ENCODE results near the gene COQ5.

DNA sequence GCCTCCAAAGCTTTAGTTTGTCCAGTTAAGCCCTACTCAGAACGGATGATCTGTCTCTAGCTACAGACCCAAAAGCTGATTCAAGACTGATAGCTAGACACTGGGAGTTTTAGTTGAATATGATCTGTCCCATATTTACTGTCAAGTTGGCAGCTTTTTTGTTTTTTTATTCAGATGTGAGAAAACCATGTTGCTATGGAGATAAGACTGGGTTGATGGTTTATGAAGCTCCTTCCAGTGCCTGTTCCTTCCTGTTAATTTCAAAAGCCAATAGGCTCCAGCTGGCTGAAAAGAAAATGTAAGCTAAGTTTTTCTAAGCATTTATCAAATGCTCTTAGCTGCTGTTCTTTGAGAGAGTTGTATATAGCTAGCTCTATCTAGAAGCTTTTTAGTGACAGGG is 28.4 kb downstream of the COQ5 start:
- no peak for TF ChIP-seq TAF1 (IDR thresholded peaks at IDR 0.05; ENCODE audit: borderline replicate concordance, insufficient read depth, low read length)
- TF ChIP-seq, protein P1, sequence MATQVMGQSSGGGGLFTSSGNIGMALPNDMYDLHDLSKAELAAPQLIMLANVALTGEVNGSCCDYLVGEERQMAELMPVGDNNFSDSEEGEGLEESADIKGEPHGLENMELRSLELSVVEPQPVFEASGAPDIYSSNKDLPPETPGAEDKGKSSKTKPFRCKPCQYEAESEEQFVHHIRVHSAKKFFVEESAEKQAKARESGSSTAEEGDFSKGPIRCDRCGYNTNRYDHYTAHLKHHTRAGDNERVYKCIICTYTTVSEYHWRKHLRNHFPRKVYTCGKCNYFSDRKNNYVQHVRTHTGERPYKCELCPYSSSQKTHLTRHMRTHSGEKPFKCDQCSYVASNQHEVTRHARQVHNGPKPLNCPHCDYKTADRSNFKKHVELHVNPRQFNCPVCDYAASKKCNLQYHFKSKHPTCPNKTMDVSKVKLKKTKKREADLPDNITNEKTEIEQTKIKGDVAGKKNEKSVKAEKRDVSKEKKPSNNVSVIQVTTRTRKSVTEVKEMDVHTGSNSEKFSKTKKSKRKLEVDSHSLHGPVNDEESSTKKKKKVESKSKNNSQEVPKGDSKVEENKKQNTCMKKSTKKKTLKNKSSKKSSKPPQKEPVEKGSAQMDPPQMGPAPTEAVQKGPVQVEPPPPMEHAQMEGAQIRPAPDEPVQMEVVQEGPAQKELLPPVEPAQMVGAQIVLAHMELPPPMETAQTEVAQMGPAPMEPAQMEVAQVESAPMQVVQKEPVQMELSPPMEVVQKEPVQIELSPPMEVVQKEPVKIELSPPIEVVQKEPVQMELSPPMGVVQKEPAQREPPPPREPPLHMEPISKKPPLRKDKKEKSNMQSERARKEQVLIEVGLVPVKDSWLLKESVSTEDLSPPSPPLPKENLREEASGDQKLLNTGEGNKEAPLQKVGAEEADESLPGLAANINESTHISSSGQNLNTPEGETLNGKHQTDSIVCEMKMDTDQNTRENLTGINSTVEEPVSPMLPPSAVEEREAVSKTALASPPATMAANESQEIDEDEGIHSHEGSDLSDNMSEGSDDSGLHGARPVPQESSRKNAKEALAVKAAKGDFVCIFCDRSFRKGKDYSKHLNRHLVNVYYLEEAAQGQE (IDR thresholded peaks at IDR 0.05; ENCODE audit: insufficient read depth in 1 of 2, low read depth in 2 of 2, low read length in 2 of 2): no peak
- TF ChIP-seq POLR2AphosphoS5 (IDR thresholded peaks at IDR 0.05; ENCODE audit: low read depth, low read length): no peak

All from PFSK-1 (cell line).